HuH-7 (cell line): ENCODE results near the gene CCDC88A.
"Not testable (repeated sequence)": the region's sequence is repeated elsewhere in the genome, so short reads cannot be mapped to it uniquely, and the experiment has no call there.

Experiments used
- DNase-seq: peaks from one replicate; pipeline ENCODE4 v3.0.0; 2011; ENCODE audit warnings: low spot score

The CCDC88A gene

GRCh38 chr2:55421326-55421725 is 1.7 kb upstream of the CCDC88A start:
- DNase-seq: no peak

- no peak for DNase-seq
These were observed 1.2 kb upstream of the CCDC88A start for GRCh38 chr2:55420871-55421270.

- no peak for DNase-seq
These were observed 726 bp upstream of the CCDC88A start for GRCh38 chr2:55420439-55420725.

GRCh38 chr2:55419233-55419678 is 400 bp downstream of the CCDC88A start:
- DNase-seq: peak; percentile 27

GRCh38 chr2:55418512-55419232 is 984 bp downstream of the CCDC88A start:
- DNase-seq: peak; percentile 29

GRCh38 chr2:55418072-55418471 is 1.6 kb downstream of the CCDC88A start:
- DNase-seq: no peak

GRCh38 chr2:55416786-55417568 is 2.7 kb downstream of the CCDC88A start:
- DNase-seq: no peak

- DNase-seq: no peak
These were observed 4.4 kb downstream of the CCDC88A start for GRCh38 chr2:55415300-55415699.

GRCh38 chr2:55408918-55409868 is 10.5 kb downstream of the CCDC88A start:
- DNase-seq: no peak

- DNase-seq: no peak
These were observed 11.4 kb downstream of the CCDC88A start for GRCh38 chr2:55408098-55408882.

GRCh38 chr2:55405116-55405515 is 14.5 kb downstream of the CCDC88A start:
- no peak for DNase-seq

GRCh38 chr2:55403256-55403998 is 16.2 kb downstream of the CCDC88A start:
- DNase-seq: no peak

GRCh38 chr2:55401124-55401523 is 18.5 kb downstream of the CCDC88A start:
- DNase-seq: no peak

- DNase-seq: no peak
These were observed 19.3 kb downstream of the CCDC88A start for GRCh38 chr2:55400332-55400731.

GRCh38 chr2:55399815-55400214 is 19.8 kb downstream of the CCDC88A start:
- no peak for DNase-seq

GRCh38 chr2:55395724-55396605 is 23.7 kb downstream of the CCDC88A start:
- DNase-seq: no peak

GRCh38 chr2:55391615-55392242 is 27.9 kb downstream of the CCDC88A start:
- no peak for DNase-seq

- no peak for DNase-seq
These were observed 28.5 kb downstream of the CCDC88A start for GRCh38 chr2:55391155-55391554.

- DNase-seq: not testable (repeated sequence)
These were observed 34.1 kb downstream of the CCDC88A start for GRCh38 chr2:55385516-55385915.
